KBM-7 (cell line): ENCODE measurements around the gene COL4A1.

Experiments
- DNase-seq: peaks from one replicate; pipeline ENCODE4 v3.0.0-alpha.2; 2015
- in situ Hi-C: fragments of 300-500 bp; cut with MboI; formaldehyde crosslinking; loops from 2 replicates; pipeline ENCODE4 v1.14.3; 2020; ENCODE audit warnings: low sequenced_read_pairs, low pct_unique_long_range_greater_than_20kb, mixed read lengths

The COL4A1 gene

GRCh38 chr13:110283736-110284517, 23.0 kb downstream of the COL4A1 start:
- no peak for DNase-seq
- in situ Hi-C loops, result no loop called here

- no peak for DNase-seq
- in situ Hi-C loops, result no loop called here
Measured at GRCh38 chr13:110282316-110282841, 24.6 kb downstream of the COL4A1 start.

GRCh38 chr13:110281736-110282135, 25.2 kb downstream of the COL4A1 start:
- no peak for DNase-seq
- in situ Hi-C loops, result no loop called here

- in situ Hi-C loops, result no loop called here
- DNase-seq, result no peak
Measured at GRCh38 chr13:110280985-110281688, 25.8 kb downstream of the COL4A1 start.

- in situ Hi-C loops, result no loop called here
- DNase-seq, result no peak
Measured at GRCh38 chr13:110280231-110280813, 26.6 kb downstream of the COL4A1 start.

GRCh38 chr13:110279684-110280083, 27.3 kb downstream of the COL4A1 start:
- no peak for DNase-seq
- in situ Hi-C loops, result no loop called here

- no peak for DNase-seq
- in situ Hi-C loops, result no loop called here
Measured at GRCh38 chr13:110278859-110279258, 28.1 kb downstream of the COL4A1 start.

GRCh38 chr13:110277357-110277975, 29.5 kb downstream of the COL4A1 start:
- in situ Hi-C loops, result no loop called here
- DNase-seq, result no peak

- DNase-seq, result no peak
- in situ Hi-C loops, result no loop called here
Measured at GRCh38 chr13:110276553-110276950, 30.4 kb downstream of the COL4A1 start.

- in situ Hi-C loops, result no loop called here
- DNase-seq, result no peak
Measured at GRCh38 chr13:110275931-110276552, 30.9 kb downstream of the COL4A1 start.

- DNase-seq, result no peak
- in situ Hi-C loops, result no loop called here
Measured at GRCh38 chr13:110274687-110275086, 32.3 kb downstream of the COL4A1 start.

- no peak for DNase-seq
- in situ Hi-C loops, result no loop called here
Measured at GRCh38 chr13:110273254-110273653, 33.7 kb downstream of the COL4A1 start.

GRCh38 chr13:110272651-110273050, 34.3 kb downstream of the COL4A1 start:
- no peak for DNase-seq
- in situ Hi-C loops, result no loop called here

GRCh38 chr13:110272227-110272626, 34.7 kb downstream of the COL4A1 start:
- DNase-seq, result no peak
- in situ Hi-C loops, result no loop called here

- DNase-seq, result no peak
- in situ Hi-C loops, result no loop called here
Measured at GRCh38 chr13:110271313-110271712, 35.6 kb downstream of the COL4A1 start.

GRCh38 chr13:110270507-110270906, 36.5 kb downstream of the COL4A1 start:
- no peak for DNase-seq
- in situ Hi-C loops, result no loop called here

GRCh38 chr13:110269509-110270185, 37.3 kb downstream of the COL4A1 start:
- in situ Hi-C loops, result no loop called here
- no peak for DNase-seq

- in situ Hi-C loops, result no loop called here
- DNase-seq, result no peak
Measured at GRCh38 chr13:110268576-110269185, 38.3 kb downstream of the COL4A1 start.
